AG04450 (cell line): ENCODE results near the gene PEAK3. TPM values are rescaled to one million over a fixed set of nuclear protein-coding genes. Genes with fewer than 3 reads are reported as not detected.

Experiments used
- CTCF ChIA-PET: fragments of 300-600, 350-600 bp; formaldehyde crosslinking; extraction: SDS; loops from one replicate; lab custom pipeline; 2022; ENCODE audit warnings: antibody characterized with exemption, inconsistent platforms; lab: Charles Lee
- POLR2A ChIA-PET: fragments of 350-600 bp; formaldehyde crosslinking; extraction: SDS; loops from one replicate; lab custom pipeline; 2021; ENCODE audit warnings: antibody characterized with exemption, inconsistent platforms; lab: Yijun Ruan, JAX
- DNase-seq: peaks from one replicate; pipeline ENCODE4 v3.0.0-alpha.2; 2011; ENCODE audit warnings: low read depth, low spot score
- H3K27ac ChIP-seq: one replicate; pipeline ENCODE4 v1.5.1; 2012; ENCODE audit warnings: low read depth, low read length, control low read depth
- H3K27me3 ChIP-seq: one replicate; pipeline ENCODE4 v1.6.0; 2012; ENCODE audit warnings: low read length; ENCODE audit not compliant: control insufficient read depth, insufficient read depth
- H3K4me3 ChIP-seq: 2 replicates; pipeline ENCODE4 v1.5.1; 2011; ENCODE audit warnings: mild to moderate bottlenecking, low read depth, low read length, control low read depth
- H3K9me3 ChIP-seq: 2 replicates; pipeline ENCODE4 v1.5.1; 2012; ENCODE audit warnings: low read length; ENCODE audit not compliant: control insufficient read depth, insufficient read depth
- polyA plus RNA-seq: library from polyadenylated mRNA; depleted of rRNA; stranded (reverse); fragments of >200 nt; gene quantifications from 2 replicates; pipeline ENCODE4 v1.2.3, GENCODE V29; 2011
- TF ChIP-seq, protein P1 (sequence below): IDR thresholded peaks from 2 replicates; pipeline ENCODE4 v1.5.1; 2011; ENCODE audit warnings: low read depth, low read length, control low read depth, inconsistent platforms

The PEAK3 gene
- polyA plus RNA-seq, 1 experiment, result 0.04 TPM

DNA sequence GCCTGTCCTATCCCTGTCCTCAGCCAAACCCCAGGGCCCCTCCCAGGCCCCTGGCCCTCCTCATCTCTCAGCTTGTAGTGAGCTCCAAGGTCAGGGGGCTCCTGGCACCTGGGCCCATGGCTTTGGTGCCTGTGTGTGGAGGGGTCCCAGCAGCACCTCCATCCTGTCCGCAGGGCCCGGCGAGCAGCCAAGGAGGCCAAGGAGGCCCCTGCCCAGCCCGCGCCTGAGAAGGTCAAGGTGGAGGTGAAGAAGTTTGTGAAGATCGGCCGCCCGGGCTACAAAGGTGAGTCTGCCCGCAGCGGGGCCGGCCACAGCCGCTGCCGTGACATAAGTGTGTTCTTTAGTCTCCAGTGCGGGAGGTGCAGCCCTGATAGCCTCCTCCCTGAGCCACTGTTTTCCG, 36.7 kb downstream of the PEAK3 start:
- TF ChIP-seq, protein P1, sequence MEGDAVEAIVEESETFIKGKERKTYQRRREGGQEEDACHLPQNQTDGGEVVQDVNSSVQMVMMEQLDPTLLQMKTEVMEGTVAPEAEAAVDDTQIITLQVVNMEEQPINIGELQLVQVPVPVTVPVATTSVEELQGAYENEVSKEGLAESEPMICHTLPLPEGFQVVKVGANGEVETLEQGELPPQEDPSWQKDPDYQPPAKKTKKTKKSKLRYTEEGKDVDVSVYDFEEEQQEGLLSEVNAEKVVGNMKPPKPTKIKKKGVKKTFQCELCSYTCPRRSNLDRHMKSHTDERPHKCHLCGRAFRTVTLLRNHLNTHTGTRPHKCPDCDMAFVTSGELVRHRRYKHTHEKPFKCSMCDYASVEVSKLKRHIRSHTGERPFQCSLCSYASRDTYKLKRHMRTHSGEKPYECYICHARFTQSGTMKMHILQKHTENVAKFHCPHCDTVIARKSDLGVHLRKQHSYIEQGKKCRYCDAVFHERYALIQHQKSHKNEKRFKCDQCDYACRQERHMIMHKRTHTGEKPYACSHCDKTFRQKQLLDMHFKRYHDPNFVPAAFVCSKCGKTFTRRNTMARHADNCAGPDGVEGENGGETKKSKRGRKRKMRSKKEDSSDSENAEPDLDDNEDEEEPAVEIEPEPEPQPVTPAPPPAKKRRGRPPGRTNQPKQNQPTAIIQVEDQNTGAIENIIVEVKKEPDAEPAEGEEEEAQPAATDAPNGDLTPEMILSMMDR, result no peak
- Histone ChIP-seq H3K4me3 (no peak overlapping the region), H3K9me3 (no peaks in the 10 kb centered on the region; the same call in 1 of the 2 replicates), H3K27me3 (peaks cover 7% of the 10 kb centered on the region), H3K27ac (no peak overlapping the region)
- no peak for DNase-seq
- POLR2A ChIA-PET, result no interaction called here
- CTCF ChIA-PET, result no interaction called here

DNA sequence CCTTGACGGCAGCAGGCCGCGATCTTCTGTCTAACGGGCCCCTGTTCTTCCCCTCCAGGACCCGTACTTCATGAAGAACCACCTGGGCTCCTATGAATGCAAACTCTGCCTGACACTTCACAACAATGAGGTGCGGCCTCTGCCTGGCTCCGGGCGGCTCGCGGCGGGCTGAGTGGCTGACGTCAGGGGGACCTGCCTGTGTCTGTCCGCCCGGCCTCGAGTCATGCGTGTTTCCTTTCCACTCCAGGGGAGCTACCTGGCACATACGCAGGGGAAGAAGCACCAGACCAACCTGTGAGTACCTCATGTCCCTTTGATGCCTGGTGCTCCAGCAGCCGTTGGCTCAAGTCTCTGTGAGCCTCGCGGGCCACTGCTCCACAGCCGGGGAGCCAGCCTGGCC, 37.5 kb downstream of the PEAK3 start:
- no peaks in the 10 kb centered on the region; the same call in 1 of the 2 replicates for H3K9me3 ChIP-seq
- no peak for DNase-seq
- no peak overlapping the region for H3K27ac ChIP-seq
- peaks cover 2% of the 10 kb centered on the region for H3K27me3 ChIP-seq
- no peak overlapping the region for H3K4me3 ChIP-seq
- POLR2A ChIA-PET, result no interaction called here
- TF ChIP-seq, protein P1, result no peak
- CTCF ChIA-PET, result no interaction called here

DNA sequence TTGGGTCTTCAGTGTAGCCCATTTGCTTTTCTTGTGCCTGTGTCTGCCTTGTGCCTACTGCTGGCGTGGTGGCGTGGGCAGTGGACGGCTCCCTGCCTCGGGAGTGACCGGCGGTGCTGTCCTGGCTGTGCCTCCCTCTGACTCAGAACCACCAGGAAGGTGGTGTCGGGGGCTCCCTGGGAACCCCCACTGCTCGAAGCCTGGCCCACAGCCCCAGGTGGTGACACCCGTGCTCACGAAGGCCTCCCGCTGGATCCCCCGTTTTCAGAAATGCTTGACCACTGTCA, 37.9 kb downstream of the PEAK3 start:
- Histone ChIP-seq H3K9me3 (no peaks in the 10 kb centered on the region; the same call in 1 of the 2 replicates), H3K4me3 (no peak overlapping the region), H3K27me3 (no peaks in the 10 kb centered on the region), H3K27ac (no peak overlapping the region)
- DNase-seq, result no peak
- POLR2A ChIA-PET, result no interaction called here
- TF ChIP-seq, protein P1, result no peak
- CTCF ChIA-PET, result no interaction called here

DNA sequence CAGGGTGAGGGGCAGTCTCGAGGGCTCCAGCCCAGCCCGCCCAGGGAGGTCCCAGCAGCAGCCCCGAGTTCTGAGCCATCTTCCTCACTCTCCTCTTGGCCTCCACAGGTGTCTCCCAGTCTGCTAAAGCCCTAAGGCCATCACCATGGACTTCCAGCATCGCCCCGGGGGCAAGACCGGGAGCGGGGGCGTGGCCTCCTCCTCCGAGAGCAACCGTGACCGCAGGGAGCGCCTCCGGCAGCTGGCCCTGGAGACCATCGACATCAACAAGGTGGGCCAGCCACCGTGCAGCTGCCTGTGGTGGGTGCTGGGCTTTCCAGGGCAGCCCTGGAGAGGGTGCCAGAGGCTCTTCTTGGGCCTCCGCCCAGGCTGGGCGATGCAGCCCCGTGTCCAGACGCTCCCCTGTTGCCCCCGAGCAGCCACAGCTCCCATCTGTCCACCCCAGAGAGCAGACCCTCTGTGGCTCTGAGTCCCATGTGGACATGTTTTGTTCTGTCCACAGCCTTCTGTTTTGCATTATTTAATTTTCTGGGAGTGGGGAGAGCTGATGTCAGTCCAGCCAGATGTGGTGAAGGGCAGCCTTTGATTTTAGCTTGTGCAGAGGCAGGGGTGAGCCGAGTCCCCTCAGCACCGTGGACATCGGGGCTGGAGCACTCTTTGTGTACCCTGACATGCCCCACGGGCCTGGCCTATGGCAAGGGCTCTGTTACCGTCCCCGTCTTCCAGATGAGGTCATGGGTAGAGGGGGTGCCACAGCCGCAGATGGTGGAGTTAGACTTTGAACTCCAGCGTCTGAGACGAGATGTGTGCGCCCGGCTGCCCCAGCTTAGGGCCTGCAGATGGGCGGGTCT, 38.5 kb downstream of the PEAK3 start:
- Histone ChIP-seq H3K27me3 (no peaks in the 10 kb centered on the region), H3K9me3 (no peaks in the 10 kb centered on the region; the same call in 1 of the 2 replicates), H3K27ac (no peak overlapping the region), H3K4me3 (no peak overlapping the region)
- ChIA-PET POLR2A (interaction anchor here (0.6 kb wide), 1 partner anchor 462 kb away, joined by 3 read pairs; no protein-coding TSS in a partner anchor), CTCF (no interaction called here)
- TF ChIP-seq, protein P1, result no peak
- DNase-seq, result no peak

DNA sequence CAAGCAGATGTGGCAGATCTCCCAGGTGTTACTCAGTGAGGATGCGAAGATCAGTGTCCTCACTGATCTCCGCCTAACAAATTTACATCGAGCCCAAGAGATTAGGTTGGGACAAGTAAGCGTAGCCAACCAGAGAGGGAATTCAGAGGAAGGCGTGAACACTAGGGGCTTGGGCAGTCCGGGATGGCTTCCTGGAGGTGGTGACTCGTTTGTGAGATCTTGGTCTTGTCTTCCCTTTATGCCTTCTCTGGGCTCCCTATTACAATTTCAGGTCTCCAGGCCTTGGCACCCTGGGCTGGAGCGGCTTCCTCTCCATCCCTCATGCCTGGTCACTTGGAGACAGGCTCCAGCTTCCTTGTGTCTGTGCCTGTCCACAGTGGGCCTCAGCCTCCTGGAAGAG, 39.2 kb downstream of the PEAK3 start:
- POLR2A ChIA-PET, result interaction anchor here (0.6 kb wide), 1 partner anchor 463 kb away, joined by 3 read pairs; no protein-coding TSS in a partner anchor
- no peak overlapping the region for H3K4me3 ChIP-seq
- no peaks in the 10 kb centered on the region for H3K27me3 ChIP-seq
- TF ChIP-seq, protein P1, result no peak
- no peak for DNase-seq
- no peaks in the 10 kb centered on the region; the same call in 1 of the 2 replicates for H3K9me3 ChIP-seq
- no peak overlapping the region for H3K27ac ChIP-seq
- CTCF ChIA-PET, result no interaction called here
